Kidney epithelial cell (primary cell): ENCODE measurements around the gene ROGDI. TPM values are rescaled to one million over a fixed set of nuclear protein-coding genes. Genes with fewer than 3 reads are reported as not detected.

ENCODE experiments used
- DNase-seq: peaks from one replicate; pipeline ENCODE4 v3.0.0-alpha.2; 2010; ENCODE audit warnings: low read depth
- H3K27me3 ChIP-seq: 2 replicates; pipeline ENCODE4 v1.6.0; 2011; ENCODE audit warnings: low read length; ENCODE audit not compliant: control insufficient read depth, insufficient read depth
- H3K36me3 ChIP-seq: 2 replicates; pipeline ENCODE4 v1.5.1; 2011; ENCODE audit warnings: low read length; ENCODE audit not compliant: control insufficient read depth, insufficient read depth
- H3K4me3 ChIP-seq: 2 replicates; pipeline ENCODE4 v1.5.1; 2011; ENCODE audit warnings: low read depth, mild to moderate bottlenecking, control low read depth, low read length
- CTCF ChIP-seq: IDR thresholded peaks from 2 replicates; pipeline ENCODE4 v1.5.1; 2011; ENCODE audit warnings: mild to moderate bottlenecking, moderate library complexity, low read length, control low read depth, inconsistent platforms; ENCODE audit not compliant: insufficient read depth, poor library complexity, severe bottlenecking
- total RNA-seq: library from RNA; depleted of rRNA; stranded (reverse); fragments of >200 nt; gene quantifications from 2 replicates; pipeline ENCODE4 v1.2.3, GENCODE V29; 2015

ROGDI gene
- total RNA-seq, 1 donor from 2014 or later = 24.3 TPM

GRCh38 chr16:4832698-4833343 lies 30.4 kb upstream of the ROGDI start:
- no peak for DNase-seq
- Histone ChIP-seq H3K4me3 (no peak overlapping the region), H3K36me3 (no peaks in the 10 kb centered on the region), H3K27me3 (no peaks in the 10 kb centered on the region)
- TF ChIP-seq CTCF = no peak

GRCh38 chr16:4831616-4832015 lies 29.2 kb upstream of the ROGDI start:
- TF ChIP-seq CTCF = no peak
- no peak for DNase-seq
- Histone ChIP-seq H3K4me3 (no peak overlapping the region), H3K36me3 (no peaks in the 10 kb centered on the region), H3K27me3 (no peaks in the 10 kb centered on the region)

GRCh38 chr16:4830408-4830807 lies 28.0 kb upstream of the ROGDI start:
- Histone ChIP-seq H3K36me3 (no peaks in the 10 kb centered on the region), H3K4me3 (no peak overlapping the region), H3K27me3 (no peaks in the 10 kb centered on the region)
- no peak for TF ChIP-seq CTCF
- DNase-seq = no peak

- Histone ChIP-seq H3K27me3 (no peaks in the 10 kb centered on the region), H3K36me3 (no peaks in the 10 kb centered on the region), H3K4me3 (no peak overlapping the region)
- TF ChIP-seq CTCF = no peak
- DNase-seq = no peak
Measured at GRCh38 chr16:4828567-4829321, 26.3 kb upstream of the ROGDI start.

- Histone ChIP-seq H3K36me3 (no peaks in the 10 kb centered on the region), H3K27me3 (no peaks in the 10 kb centered on the region), H3K4me3 (no peak overlapping the region)
- no peak for DNase-seq
- no peak for TF ChIP-seq CTCF
Measured at GRCh38 chr16:4826980-4827379, 24.5 kb upstream of the ROGDI start.
